OCI-LY3 (cell line): ENCODE results near the gene SPATA32.

Experiments
- H2AFZ ChIP-seq: fragments of 200-600, 300-600 bp; shearing (Covaris generic); 2 replicates; pipeline ENCODE4 v1.6.0; 2014; ENCODE audit warnings: antibody characterized with exemption, low read depth, low read length
- H3K27ac ChIP-seq: fragments of 200-600, 300-600 bp; sonication (generic); 2 replicates; pipeline ENCODE4 v1.5.1; 2014; ENCODE audit warnings: mild to moderate bottlenecking, low read length, moderate library complexity, mixed read lengths
- H3K27me3 ChIP-seq: fragments of 200-600, 300-600 bp; sonication (generic); 2 replicates; pipeline ENCODE4 v1.6.1; 2014; ENCODE audit warnings: low read depth, low read length, mixed read lengths
- H3K36me3 ChIP-seq: fragments of 200-600, 300-600 bp; sonication (generic); replicated peaks from 2 replicates; pipeline ENCODE3; 2014; ENCODE audit warnings: low read depth, low read length, mixed read lengths
- H3K4me1 ChIP-seq: fragments of 300-600, 200-600 bp; sonication (generic); 2 replicates; pipeline ENCODE4 v1.6.1; 2014; ENCODE audit warnings: low read length, mixed read lengths
- H3K4me2 ChIP-seq: fragments of 200-600, 300-600 bp; sonication (generic); 2 replicates; pipeline ENCODE4 v1.6.1; 2014; ENCODE audit warnings: low read length, mixed read lengths
- H3K4me3 ChIP-seq: fragments of 300-600, 200-600 bp; sonication (generic); 2 replicates; pipeline ENCODE4 v1.5.1; 2014; ENCODE audit warnings: antibody characterized with exemption, mild to moderate bottlenecking, low read length, moderate library complexity
- H3K79me2 ChIP-seq: fragments of 300-600, 200-600 bp; shearing (Covaris generic); 2 replicates; pipeline ENCODE4 v1.6.1; 2014; ENCODE audit warnings: mild to moderate bottlenecking, low read length, mixed read lengths
- H3K9ac ChIP-seq: fragments of 300-600, 200-600 bp; shearing (Covaris generic); 2 replicates; pipeline ENCODE4 v1.6.0; 2014; ENCODE audit warnings: mild to moderate bottlenecking, low read length, moderate library complexity
- H3K9me3 ChIP-seq: fragments of 200-600, 300-600 bp; shearing (Covaris generic); 2 replicates; pipeline ENCODE4 v1.6.1; 2014; ENCODE audit warnings: low read length, mixed read lengths; ENCODE audit not compliant: insufficient read depth
- H4K20me1 ChIP-seq: fragments of 200-600, 300-600 bp; sonication (generic); 2 replicates; pipeline ENCODE4 v1.6.1; 2016; ENCODE audit warnings: low read length, mixed read lengths; ENCODE audit not compliant: insufficient read depth
- EZH2phosphoT487 ChIP-seq: fragments of 200-600 bp; shearing (Covaris generic); IDR thresholded peaks from 2 replicates; pipeline ENCODE4 v1.6.1; 2018; ENCODE audit warnings: antibody characterized with exemption, mixed run types, low read depth
- TF ChIP-seq, protein P1 (sequence below): fragments of 200-600, 300-600 bp; sonication (generic); IDR thresholded peaks from 2 replicates; pipeline ENCODE4 v1.5.1; 2014; ENCODE audit warnings: antibody characterized with exemption, low read length, low read depth

The SPATA32 gene

GRCh38 chr17:45264988-45265387 is 3.1 kb upstream of the SPATA32 start:
- H4K20me1 ChIP-seq, result no peaks in the 10 kb centered on the region; the same call in 1 of the 2 replicates
- no peak overlapping the region for H3K4me3 ChIP-seq
- H3K9ac ChIP-seq, result no peak overlapping the region
- H3K9me3 ChIP-seq, result no peaks in the 10 kb centered on the region
- H3K36me3 ChIP-seq, result peaks cover 53% of the 10 kb centered on the region
- H2AFZ ChIP-seq, result no peak overlapping the region
- H3K4me2 ChIP-seq, result no peak overlapping the region
- H3K27me3 ChIP-seq, result no peaks in the 10 kb centered on the region
- no peak overlapping the region for H3K27ac ChIP-seq
- H3K4me1 ChIP-seq, result no peaks in the 10 kb centered on the region
- no peak for TF ChIP-seq EZH2phosphoT487
- TF ChIP-seq, protein P1, sequence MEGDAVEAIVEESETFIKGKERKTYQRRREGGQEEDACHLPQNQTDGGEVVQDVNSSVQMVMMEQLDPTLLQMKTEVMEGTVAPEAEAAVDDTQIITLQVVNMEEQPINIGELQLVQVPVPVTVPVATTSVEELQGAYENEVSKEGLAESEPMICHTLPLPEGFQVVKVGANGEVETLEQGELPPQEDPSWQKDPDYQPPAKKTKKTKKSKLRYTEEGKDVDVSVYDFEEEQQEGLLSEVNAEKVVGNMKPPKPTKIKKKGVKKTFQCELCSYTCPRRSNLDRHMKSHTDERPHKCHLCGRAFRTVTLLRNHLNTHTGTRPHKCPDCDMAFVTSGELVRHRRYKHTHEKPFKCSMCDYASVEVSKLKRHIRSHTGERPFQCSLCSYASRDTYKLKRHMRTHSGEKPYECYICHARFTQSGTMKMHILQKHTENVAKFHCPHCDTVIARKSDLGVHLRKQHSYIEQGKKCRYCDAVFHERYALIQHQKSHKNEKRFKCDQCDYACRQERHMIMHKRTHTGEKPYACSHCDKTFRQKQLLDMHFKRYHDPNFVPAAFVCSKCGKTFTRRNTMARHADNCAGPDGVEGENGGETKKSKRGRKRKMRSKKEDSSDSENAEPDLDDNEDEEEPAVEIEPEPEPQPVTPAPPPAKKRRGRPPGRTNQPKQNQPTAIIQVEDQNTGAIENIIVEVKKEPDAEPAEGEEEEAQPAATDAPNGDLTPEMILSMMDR, result no peak
- no peaks in the 10 kb centered on the region for H3K79me2 ChIP-seq

GRCh38 chr17:45264430-45264829 is 2.5 kb upstream of the SPATA32 start:
- Histone ChIP-seq H2AFZ (no peak overlapping the region), H3K4me3 (no peak overlapping the region), H3K27me3 (no peaks in the 10 kb centered on the region), H3K79me2 (no peaks in the 10 kb centered on the region), H3K36me3 (peaks cover 49% of the 10 kb centered on the region), H3K9ac (no peak overlapping the region), H3K9me3 (no peaks in the 10 kb centered on the region), H3K27ac (no peak overlapping the region), H3K4me2 (no peak overlapping the region), H4K20me1 (no peaks in the 10 kb centered on the region; the same call in 1 of the 2 replicates), H3K4me1 (no peaks in the 10 kb centered on the region)
- no peak for TF ChIP-seq EZH2phosphoT487
- TF ChIP-seq, protein P1, result no peak

- H2AFZ ChIP-seq, result no peak overlapping the region
- TF ChIP-seq EZH2phosphoT487, result no peak
- TF ChIP-seq, protein P1, result no peak
- H3K36me3 ChIP-seq, result peaks cover 46% of the 10 kb centered on the region
- H3K4me2 ChIP-seq, result no peak overlapping the region
- no peaks in the 10 kb centered on the region for H3K9me3 ChIP-seq
- H3K4me1 ChIP-seq, result no peaks in the 10 kb centered on the region
- H3K9ac ChIP-seq, result no peak overlapping the region
- H3K27me3 ChIP-seq, result no peaks in the 10 kb centered on the region
- no peak overlapping the region for H3K4me3 ChIP-seq
- H4K20me1 ChIP-seq, result no peaks in the 10 kb centered on the region; the same call in 1 of the 2 replicates
- no peaks in the 10 kb centered on the region for H3K79me2 ChIP-seq
- no peak overlapping the region for H3K27ac ChIP-seq
These were observed 1.6 kb upstream of the SPATA32 start for GRCh38 chr17:45263477-45263860.

DNA sequence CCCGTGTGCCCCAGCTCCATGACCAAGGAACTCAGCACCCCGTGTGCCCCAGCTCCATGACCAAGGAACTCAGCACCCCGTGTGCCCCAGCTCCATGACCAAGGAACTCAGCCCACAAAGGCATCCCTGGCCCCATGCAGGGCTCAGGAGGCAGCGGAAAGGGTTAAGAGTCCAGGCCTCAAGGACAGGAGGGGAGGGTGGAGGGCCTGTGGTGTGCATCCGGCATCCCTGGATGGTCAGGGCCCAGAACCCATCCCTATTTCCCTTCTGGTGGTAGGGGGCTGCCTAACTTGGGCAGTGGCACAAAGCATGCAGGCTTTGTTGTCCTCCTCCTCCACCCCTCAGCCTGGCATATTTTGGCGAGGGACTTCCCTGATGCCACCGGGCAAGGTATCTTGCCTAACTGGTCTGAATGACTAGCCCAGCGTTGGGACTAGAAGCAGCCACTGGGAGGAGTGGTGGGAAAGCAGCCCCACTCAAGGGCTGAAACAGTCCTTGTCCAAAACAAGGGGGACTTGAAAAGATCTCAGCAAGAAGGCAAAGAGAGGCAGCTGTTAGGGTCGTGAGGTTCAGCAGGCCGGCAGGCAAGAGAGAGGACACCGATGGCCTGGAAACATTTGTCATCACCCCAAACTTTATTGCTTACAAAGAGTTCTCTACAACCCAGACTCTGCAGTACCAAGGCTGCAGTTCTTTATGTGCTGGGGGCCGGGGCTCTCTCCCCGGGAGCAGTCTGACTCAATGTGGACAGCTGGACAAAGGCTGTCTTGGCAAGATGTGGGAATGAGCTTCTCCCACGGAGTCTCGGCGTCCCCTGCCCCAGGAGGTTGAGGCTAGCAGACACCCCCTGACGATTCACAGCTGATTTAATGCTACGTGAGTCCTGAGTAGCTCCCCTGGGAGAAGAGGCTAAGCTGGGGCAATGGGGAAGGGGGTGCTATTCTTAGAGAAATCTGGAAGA is 902 bp upstream of the SPATA32 start:
- Histone ChIP-seq H3K27me3 (no peaks in the 10 kb centered on the region), H2AFZ (no peak overlapping the region), H4K20me1 (no peaks in the 10 kb centered on the region; the same call in 1 of the 2 replicates), H3K4me2 (no peak overlapping the region), H3K9me3 (no peaks in the 10 kb centered on the region), H3K4me1 (no peaks in the 10 kb centered on the region), H3K9ac (no peak overlapping the region), H3K27ac (no peak overlapping the region), H3K36me3 (peaks cover 42% of the 10 kb centered on the region), H3K79me2 (no peaks in the 10 kb centered on the region), H3K4me3 (no peak overlapping the region)
- no peak for TF ChIP-seq EZH2phosphoT487
- TF ChIP-seq, protein P1, result no peak
